IMR-90 (cell line): ENCODE data around the gene SLC47A2. TPM values are rescaled to one million over a fixed set of nuclear protein-coding genes. Genes with fewer than 3 reads are reported as not detected.

Experiments used
- ATAC-seq: fragments of 200-7000 bp; cut with Tn5 transposase; 2 replicates; pipeline ENCODE4 v1.9.1; 2020; ENCODE audit warnings: low read depth, mild to moderate bottlenecking, moderate library complexity
- BruUV-seq: library from RNA; stranded (reverse); fragments of 400-500 nt; replicated peaks from 2 replicates; lab custom pipeline; 2021; lab: Mats Ljungman, UMichigan
- CTCF ChIA-PET: fragments of 300-600 bp; formaldehyde crosslinking; extraction: SDS; loops from one replicate; lab custom pipeline; 2021; ENCODE audit warnings: antibody characterized with exemption; lab: Yijun Ruan, JAX
- POLR2A ChIA-PET: fragments of 300-600 bp; sonication (Branson Sonifier 250); formaldehyde crosslinking; loops from one replicate; lab custom pipeline; 2022; ENCODE audit warnings: antibody characterized with exemption; ENCODE audit not compliant: unreplicated experiment; lab: Charles Lee
- DNase-seq: peaks from one replicate; pipeline ENCODE4 v3.0.0; 2013
- H2AFZ ChIP-seq: replicated peaks from 2 replicates; pipeline ENCODE3; 2013; ENCODE audit warnings: low read length, mild to moderate bottlenecking; ENCODE audit not compliant: poor library complexity
- H2AK5ac ChIP-seq: 2 replicates; pipeline ENCODE4 v1.6.1; 2013; ENCODE audit warnings: low read depth, low read length, inconsistent platforms
- H2AK9ac ChIP-seq: replicated peaks from 2 replicates; pipeline ENCODE3; 2013; ENCODE audit warnings: mild to moderate bottlenecking, low read depth, low read length, moderate library complexity; ENCODE audit not compliant: poor library complexity
- H2BK120ac ChIP-seq: 2 replicates; pipeline ENCODE4 v1.6.1; 2013; ENCODE audit warnings: low read depth, low read length, inconsistent platforms
- H2BK15ac ChIP-seq: 3 replicates; pipeline ENCODE4 v1.6.1; 2013; ENCODE audit warnings: low read depth, low read length, inconsistent platforms
- H2BK20ac ChIP-seq: 2 replicates; pipeline ENCODE4 v1.6.1; 2013; ENCODE audit warnings: low read depth, mild to moderate bottlenecking, inconsistent platforms, low read length, moderate library complexity
- H2BK5ac ChIP-seq: 2 replicates; pipeline ENCODE4 v1.6.1; 2013; ENCODE audit warnings: mild to moderate bottlenecking, low read depth, low read length, inconsistent platforms; ENCODE audit not compliant: poor library complexity, severe bottlenecking
- H3K14ac ChIP-seq: replicated peaks from 2 replicates; pipeline ENCODE4 v1.6.1; 2013; ENCODE audit warnings: low read depth, low read length, inconsistent platforms
- H3K18ac ChIP-seq: 2 replicates; pipeline ENCODE4 v1.6.1; 2013; ENCODE audit warnings: low read depth, low read length, control low read depth
- H3K23ac ChIP-seq: 2 replicates; pipeline ENCODE4 v1.6.1; 2013; ENCODE audit warnings: low read depth, low read length, inconsistent platforms
- H3K27ac ChIP-seq: 2 replicates; pipeline ENCODE4 v1.5.1; 2013; ENCODE audit warnings: mild to moderate bottlenecking, control low read depth, low read length; ENCODE audit not compliant: insufficient read depth
- H3K27me3 ChIP-seq: 2 replicates; pipeline ENCODE4 v1.6.1; 2013; ENCODE audit warnings: low read length; ENCODE audit not compliant: control insufficient read depth, insufficient read depth
- H3K36me3 ChIP-seq: 2 replicates; pipeline ENCODE4 v1.6.1; 2013; ENCODE audit warnings: low read length, mixed read lengths; ENCODE audit not compliant: control insufficient read depth, insufficient read depth
- H3K4ac ChIP-seq: 2 replicates; pipeline ENCODE4 v1.6.1; 2013; ENCODE audit warnings: low read depth, low read length, inconsistent platforms
- H3K4me1 ChIP-seq: 2 replicates; pipeline ENCODE4 v1.6.1; 2013; ENCODE audit warnings: low read length, mixed read lengths; ENCODE audit not compliant: control insufficient read depth, insufficient read depth
- H3K4me2 ChIP-seq: 2 replicates; pipeline ENCODE4 v1.6.1; 2013; ENCODE audit warnings: low read depth, mild to moderate bottlenecking, control low read depth, low read length, moderate library complexity
- H3K4me3 ChIP-seq: 2 replicates; pipeline ENCODE4 v1.5.1; 2013; ENCODE audit warnings: low read depth, mild to moderate bottlenecking, control low read depth, low read length, moderate library complexity; ENCODE audit not compliant: insufficient read depth
- H3K56ac ChIP-seq: 2 replicates; pipeline ENCODE4 v1.6.1; 2013; ENCODE audit warnings: low read length, inconsistent platforms; ENCODE audit not compliant: insufficient read depth; ENCODE audit errors: extremely low read depth
- H3K79me1 ChIP-seq, 2 experiments: 2 replicates each; pipeline ENCODE4 v1.6.1; 2013; ENCODE audit warnings: low read length in 2 of 2, inconsistent platforms in 1 of 2, low read depth in 1 of 2
- H3K9ac ChIP-seq: 2 replicates; pipeline ENCODE4 v1.6.1; 2013; ENCODE audit warnings: low read depth, low read length, control low read depth
- H3K9me1 ChIP-seq: 2 replicates; pipeline ENCODE4 v1.6.1; 2013; ENCODE audit warnings: low read length, inconsistent platforms; ENCODE audit not compliant: insufficient read depth
- H3K9me3 ChIP-seq: 2 replicates; pipeline ENCODE4 v1.6.1; 2013; ENCODE audit warnings: low read length; ENCODE audit not compliant: control insufficient read depth, insufficient read depth
- H4K20me1 ChIP-seq: 2 replicates; pipeline ENCODE4 v1.6.1; 2013; ENCODE audit warnings: low read length, inconsistent platforms; ENCODE audit not compliant: insufficient read depth
- H4K5ac ChIP-seq: 2 replicates; pipeline ENCODE4 v1.6.1; 2013; ENCODE audit warnings: mild to moderate bottlenecking, low read depth, low read length, control low read depth
- H4K8ac ChIP-seq, 2 experiments: 2 replicates each; pipeline ENCODE4 v1.6.1; 2013; ENCODE audit warnings: low read depth in 2 of 2, low read length in 2 of 2, control low read depth in 1 of 2, inconsistent platforms in 1 of 2
- H4K91ac ChIP-seq: 2 replicates; pipeline ENCODE4 v1.6.1; 2013; ENCODE audit warnings: low read depth, low read length, inconsistent platforms; ENCODE audit not compliant: insufficient read depth
- BHLHE40 ChIP-seq: fragments of 150-350 bp; IDR thresholded peaks from 2 replicates; pipeline ENCODE4 v1.6.1; 2016; ENCODE audit warnings: mild to moderate bottlenecking, low read depth, low read length
- NFE2L2 ChIP-seq: fragments of 150-350 bp; IDR thresholded peaks from 2 replicates; pipeline ENCODE4 v1.6.1; 2016; ENCODE audit warnings: low read depth, mild to moderate bottlenecking, low read length
- RFX5 ChIP-seq: IDR thresholded peaks from 2 replicates; pipeline ENCODE4 v1.8.0; 2012; ENCODE audit warnings: low read depth, mild to moderate bottlenecking, low read length, moderate library complexity
- WGBS, 2 experiments: methylation state at CpG; one replicate each; pipeline versions ENCODE4 v1.1.5 to v1.1.7; 2013; ENCODE audit warnings: missing lambda C conversion rate in 2 of 2; ENCODE audit not compliant: insufficient read length in 1 of 2; ENCODE audit errors: extremely low coverage in 2 of 2; 5-methylcytosine and 5-hydroxymethylcytosine counted together
- dilution Hi-C: fragments of 300-500 bp; cut with HindIII; formaldehyde crosslinking; loops from one replicate; pipeline ENCODE4 v1.14.3; 2018; ENCODE audit warnings: low sequenced_read_pairs; ENCODE audit not compliant: unreplicated experiment
- in situ Hi-C: fragments of 300-500 bp; cut with MboI; formaldehyde crosslinking; loops from 3 replicates; pipeline ENCODE4 v1.14.3; 2019; ENCODE audit warnings: low sequenced_read_pairs, inconsistent platforms, mixed read lengths
- intact Hi-C: fragments of 100-400 bp; cut with micrococcal nuclease; formaldehyde crosslinking; loops from 2 replicates; pipeline ENCODE4 v1.10.0; 2022
- polyA plus RNA-seq, 3 experiments: library from polyadenylated mRNA; depleted of rRNA; stranded (reverse); fragments of >200 nt; gene quantifications; 2 replicates each; pipeline ENCODE4 v1.2.3, GENCODE V29; 2012; ENCODE audit warnings: low replicate concordance in 1 of 3
- total RNA-seq: library from RNA; depleted of rRNA; stranded (reverse); fragments of >200 nt; gene quantifications from 2 replicates; pipeline ENCODE4 v1.2.3, GENCODE V29; 2012

SLC47A2 gene
- total and polyA plus RNA-seq, 2 of the 4 experiments (the other 2 are of a cell fraction): not detected

DNA sequence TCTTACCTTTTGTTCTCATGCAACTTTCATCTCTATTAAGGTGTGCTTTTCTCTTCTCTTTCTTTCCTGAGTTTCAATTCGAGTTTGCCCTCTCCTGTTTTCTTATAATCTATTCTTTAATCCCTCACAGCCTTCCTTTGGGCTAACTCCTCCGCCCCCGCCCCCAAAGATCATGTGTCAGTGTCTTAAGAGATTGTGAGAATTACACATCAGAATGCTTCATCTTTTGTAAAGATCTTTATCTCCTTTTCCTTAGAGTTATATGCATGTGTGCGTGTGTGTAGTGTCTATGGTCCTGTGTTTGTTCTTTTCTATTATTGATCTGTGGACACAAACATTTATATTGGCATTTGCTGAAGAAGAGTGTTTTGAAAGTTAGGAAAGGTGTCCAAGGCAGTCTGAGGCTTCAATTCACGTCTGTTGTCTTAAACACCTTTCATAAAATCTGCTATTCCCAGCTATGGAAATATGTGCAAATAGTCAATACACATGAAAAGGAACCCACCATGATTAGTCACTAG is 74.0 kb downstream of the SLC47A2 start:
- Histone ChIP-seq H3K4me3 (no peak overlapping the region), H3K14ac (no peak overlapping the region), H3K18ac (no peak overlapping the region), H3K27me3 (peaks cover 32% of the 10 kb centered on the region), H3K56ac (no peak overlapping the region), H3K4ac (no peak overlapping the region), H2BK15ac (no peak overlapping the region), H4K8ac (no peak overlapping the region), H4K5ac (no peak overlapping the region), H2AK5ac (no peak overlapping the region), H3K9me1 (no peaks in the 10 kb centered on the region), H2BK20ac (no peak overlapping the region), H3K23ac (no peak overlapping the region), H3K36me3 (no peaks in the 10 kb centered on the region), H2BK5ac (no peak overlapping the region), H3K4me1 (peaks cover 6% of the 10 kb centered on the region), H4K91ac (no peak overlapping the region), H3K9me3 (no peaks in the 10 kb centered on the region), H2AFZ (no peak overlapping the region), H4K20me1 (no peaks in the 10 kb centered on the region), H2BK120ac (no peak overlapping the region), H3K4me2 (no peak overlapping the region), H3K9ac (no peak overlapping the region), H3K79me1 (no peaks in the 10 kb centered on the region), H2AK9ac (no peak overlapping the region), H3K27ac (no peak overlapping the region)
- ChIA-PET CTCF (interaction anchor here (0.6 kb wide), 1 partner anchor 182 kb away, joined by 5 read pairs; no protein-coding TSS in a partner anchor), POLR2A (no interaction called here)
- intact Hi-C loops: no loop called here
- dilution Hi-C loops: no loop called here
- TF ChIP-seq NFE2L2: no peak
- TF ChIP-seq RFX5: no peak
- no peak for TF ChIP-seq BHLHE40
- BruUV-seq: no TSS peak
- in situ Hi-C loops: no loop called here
- WGBS, 2 experiments: no CpG with 5 or more reads among the region's 5 CpGs
- ATAC-seq (no peak), DNase-seq (no peak)
